CD4-positive, alpha-beta T cell (primary cell): Measurements from ENCODE around the gene WDR55. TPM values are rescaled to one million over a fixed set of nuclear protein-coding genes. Genes with fewer than 3 reads are reported as not detected.

Source experiments
- ATAC-seq: fragments of 200-7000 bp; cut with Tn5 transposase; one replicate; pipeline ENCODE4 v1.10.0; 2022; ENCODE audit warnings: mild to moderate bottlenecking; ENCODE audit not compliant: poor library complexity
- CTCF ChIA-PET: fragments of 350-600 bp; sonication (Branson Sonifier 250); formaldehyde crosslinking; loops from one replicate; lab custom pipeline; 2021; ENCODE audit warnings: antibody characterized with exemption, inconsistent platforms; lab: Charles Lee
- POLR2A ChIA-PET: fragments of 350-600 bp; sonication (Branson Sonifier 250); formaldehyde crosslinking; loops from one replicate; lab custom pipeline; 2021; ENCODE audit warnings: antibody characterized with exemption, inconsistent platforms; lab: Charles Lee
- DNase-seq, 14 experiments: peaks; one replicate each; pipeline ENCODE4 v3.0.0-alpha.2; 2013 to 2020; ENCODE audit warnings: mixed read lengths in 2 of 14
- H3K27ac ChIP-seq, 2 donors: one replicate each; pipeline versions ENCODE4 v1.5.1 to v1.7.0; 2013; ENCODE audit warnings: low read length in 2 of 2, low read depth in 1 of 2, mild to moderate bottlenecking in 1 of 2
- H3K27me3 ChIP-seq, 2 experiments: 1 replicate in 1 of 2; 2 replicates in 1 of 2; pipeline versions ENCODE4 v1.6.1 to v1.7.0; 2013; ENCODE audit warnings: low read length in 2 of 2, control low read depth in 1 of 2, mild to moderate bottlenecking in 1 of 2, moderate library complexity in 1 of 2; ENCODE audit not compliant: insufficient read depth in 2 of 2, control insufficient read depth in 1 of 2
- H3K36me3 ChIP-seq: one replicate; pipeline ENCODE4 v1.6.1; 2013; ENCODE audit warnings: low read length, control low read depth; ENCODE audit not compliant: insufficient read depth
- H3K4me1 ChIP-seq: one replicate; pipeline ENCODE4 v1.6.1; 2013; ENCODE audit warnings: low read length, control low read depth; ENCODE audit not compliant: insufficient read depth
- H3K4me3 ChIP-seq: one replicate; pipeline ENCODE4 v1.5.1; 2013; ENCODE audit warnings: mild to moderate bottlenecking, low read length, moderate library complexity
- H3K9me3 ChIP-seq, 2 experiments: 1 replicate in 1 of 2; 2 replicates in 1 of 2; pipeline versions ENCODE4 v1.6.1 to v1.7.0; 2013; ENCODE audit warnings: low read length in 2 of 2, mild to moderate bottlenecking in 2 of 2, control low read depth in 1 of 2, moderate library complexity in 1 of 2; ENCODE audit not compliant: control insufficient read depth in 1 of 2, insufficient read depth in 1 of 2
- H3K27ac Mint-ChIP-seq: one replicate; pipeline ENCODE4 v1.8.0; 2020; ENCODE audit warnings: mixed read lengths
- H3K27me3 Mint-ChIP-seq: one replicate; pipeline ENCODE4 v1.8.0; 2021; ENCODE audit warnings: mixed read lengths
- H3K36me3 Mint-ChIP-seq: one replicate; pipeline ENCODE4 v1.8.0; 2021; ENCODE audit warnings: low read depth, mixed read lengths
- H3K4me1 Mint-ChIP-seq: one replicate; pipeline ENCODE4 v1.8.0; 2021; ENCODE audit warnings: low read depth, mixed read lengths
- H3K4me3 Mint-ChIP-seq: one replicate; pipeline ENCODE4 v1.8.0; 2020; ENCODE audit warnings: mild to moderate bottlenecking, mixed read lengths
- H3K9me3 Mint-ChIP-seq: one replicate; pipeline ENCODE4 v1.8.0; 2020; ENCODE audit warnings: mixed read lengths
- CTCF ChIP-seq: fragments of 200-600 bp; IDR thresholded peaks from one replicate; pipeline ENCODE4 v1.8.0; 2022; ENCODE audit warnings: antibody characterized with exemption, mild to moderate bottlenecking
- intact Hi-C, 2 experiments: fragments of 100-400 bp; cut with DNase I in 1 of 2; cut with micrococcal nuclease in 1 of 2; formaldehyde crosslinking; loops; one replicate each; pipeline versions ENCODE4 v1.15.1 to v1.9.0; 2023 to 2025; cut with DNase I, micrococcal nuclease
- total RNA-seq, 174 experiments: library from RNA in 2 of 174; stranded (reverse) in 2 of 174; gene quantifications; one replicate each; pipeline ENCODE4 v1.2.3 and lab custom pipeline; 2021 to 2026

WDR55 gene
- total RNA-seq, 2 experiments from 2014 or later = 40.1 to 42.9 TPM

- no peak for TF ChIP-seq CTCF
Measured at GRCh38 chr5:140672455-140673186, 7.9 kb downstream of the WDR55 start.

GRCh38 chr5:140673187-140673976 is 8.7 kb downstream of the WDR55 start, which contains the start of gene DND1:
Gene DND1 (minus strand): TSS chr5:140673576. CDS start chr5:140673542, 34 bp downstream.
- H3K27ac Mint-ChIP-seq = peak within 1 kb of the TSS; percentile 31
- no peak within 1 kb of the TSS for H3K27ac ChIP-seq
- ChIA-PET CTCF (no interaction called here), POLR2A (interaction anchor here (1.0 to 1.9 kb wide), 4 partner anchors 10 to 143 kb away, joined by 3 to 6 read pairs (median 4); partner anchors contain the start of genes IK, NDUFA2 and ZMAT2)
- H3K9me3 Mint-ChIP-seq = no peaks in the 10 kb centered on the region
- H3K27me3 Mint-ChIP-seq = no peaks in the 10 kb centered on the region
- no peaks in the 10 kb centered on the region for H3K9me3 ChIP-seq
- H3K4me1 Mint-ChIP-seq = no peaks in the 10 kb centered on the region
- H3K4me3 Mint-ChIP-seq = no peak within 1 kb of the TSS
- intact Hi-C loops = no loop called here
- ATAC-seq (no peak), DNase-seq (no peak)
- TF ChIP-seq CTCF = no peak
- H3K27me3 ChIP-seq = no peaks in the 10 kb centered on the region
- H3K4me3 ChIP-seq = no peak within 1 kb of the TSS
- H3K36me3 Mint-ChIP-seq = peaks cover 83% of the 10 kb centered on the region
- H3K36me3 ChIP-seq = peaks cover 82% of the 10 kb centered on the region
- no peaks in the 10 kb centered on the region for H3K4me1 ChIP-seq

More at GRCh38 chr5:140672455-140673186, 7.9 kb downstream of the WDR55 start:
- H3K9me3 Mint-ChIP-seq = no peaks in the 10 kb centered on the region
- no peak overlapping the region for H3K27ac ChIP-seq
- DNase-seq (peak in 4 of 14 experiments; percentile 13 to 46 (median 22)), ATAC-seq (no peak)
- ChIA-PET CTCF (no interaction called here), POLR2A (interaction anchor here (1.4 to 1.8 kb wide), 2 partner anchors 10 to 25 kb away, joined by 3 to 6 read pairs; partner anchors contain the start of genes IK and NDUFA2)
- H3K27me3 Mint-ChIP-seq = no peaks in the 10 kb centered on the region
- H3K36me3 Mint-ChIP-seq = peaks cover 83% of the 10 kb centered on the region
- intact Hi-C loops = no loop called here
- H3K4me3 ChIP-seq = no peak overlapping the region
- no peaks in the 10 kb centered on the region for H3K4me1 ChIP-seq
- no peak overlapping the region for H3K27ac Mint-ChIP-seq
- H3K9me3 ChIP-seq = no peaks in the 10 kb centered on the region
- no peaks in the 10 kb centered on the region for H3K27me3 ChIP-seq
- H3K4me1 Mint-ChIP-seq = peaks cover 6% of the 10 kb centered on the region
- H3K36me3 ChIP-seq = peaks cover 82% of the 10 kb centered on the region
- H3K4me3 Mint-ChIP-seq = no peak overlapping the region

- Mint-ChIP-seq H3K27me3 (no peaks in the 10 kb centered on the region), H3K27ac (peak overlapping the region; percentile 31), H3K9me3 (no peaks in the 10 kb centered on the region), H3K4me1 (no peaks in the 10 kb centered on the region), H3K4me3 (no peak overlapping the region), H3K36me3 (peaks cover 83% of the 10 kb centered on the region)
- no peaks in the 10 kb centered on the region for H3K4me1 ChIP-seq
- ATAC-seq = no peak
- H3K36me3 ChIP-seq = peaks cover 79% of the 10 kb centered on the region
- no peak for TF ChIP-seq CTCF
- no peaks in the 10 kb centered on the region for H3K9me3 ChIP-seq
- no peak overlapping the region for H3K4me3 ChIP-seq
- no peaks in the 10 kb centered on the region for H3K27me3 ChIP-seq
- intact Hi-C loops = no loop called here
- ChIA-PET CTCF (interaction anchor here (1.4 kb wide), 1 partner anchor 15 kb away, joined by 4 read pairs; no protein-coding TSS in a partner anchor), POLR2A (interaction anchor here (0.7 to 1.9 kb wide), 3 partner anchors 26 to 144 kb away, joined by 3 to 6 read pairs (median 4); partner anchors contain the start of genes IK, NDUFA2 and ZMAT2)
- H3K27ac ChIP-seq = no peak overlapping the region
- DNase-seq = no peak
Measured at GRCh38 chr5:140674211-140674610, 9.5 kb downstream of the WDR55 start.
